PC-9 (cell line): ENCODE results near the gene SOX1. TPM values are rescaled to one million over a fixed set of nuclear protein-coding genes. Genes with fewer than 3 reads are reported as not detected.

Source experiments
- BruUV-seq: library from RNA; stranded (reverse); fragments of 400-500 nt; replicated peaks from 2 replicates; lab custom pipeline; 2021; lab: Mats Ljungman, UMichigan
- CTCF ChIA-PET: fragments of 300-600 bp; sonication (Branson Sonifier 250); formaldehyde crosslinking; loops from one replicate; lab custom pipeline; 2022; ENCODE audit warnings: antibody characterized with exemption; lab: Charles Lee
- POLR2A ChIA-PET: fragments of 300-600 bp; sonication (Branson Sonifier 250); formaldehyde crosslinking; loops from one replicate; lab custom pipeline; 2022; ENCODE audit warnings: antibody characterized with exemption; ENCODE audit not compliant: unreplicated experiment; lab: Charles Lee
- DNase-seq, 2 experiments: peaks; one replicate each; pipeline versions ENCODE4 v3.0.0 to v3.0.0-alpha.2; 2015 to 2022; ENCODE audit warnings: mixed read lengths in 1 of 2
- H2AFZ ChIP-seq: fragments of 200-600 bp; sonication (generic); 2 replicates; pipeline ENCODE4 v1.8.1; 2017; ENCODE audit warnings: antibody characterized with exemption
- H3F3A ChIP-seq: fragments of 200-600 bp; sonication (generic); 2 replicates; pipeline ENCODE4 v1.8.1; 2017; ENCODE audit warnings: antibody characterized with exemption, mild to moderate bottlenecking, low read depth; ENCODE audit not compliant: insufficient read depth
- H3K27ac ChIP-seq: fragments of 200-600 bp; sonication (generic); 2 replicates; pipeline ENCODE4 v1.6.1; 2016; ENCODE audit warnings: mixed run types
- H3K27me3 ChIP-seq: fragments of 200-600 bp; sonication (generic); 2 replicates; pipeline ENCODE4 v1.6.1; 2016; ENCODE audit warnings: low read depth, mixed run types; ENCODE audit not compliant: insufficient read depth
- H3K36me3 ChIP-seq: fragments of 200-600 bp; sonication (generic); 2 replicates; pipeline ENCODE4 v1.6.1; 2016; ENCODE audit warnings: low read depth, mixed run types
- H3K4me1 ChIP-seq: fragments of 200-600 bp; sonication (generic); replicated peaks from 2 replicates; pipeline ENCODE4 v1.6.1; 2016; ENCODE audit warnings: mixed run types; ENCODE audit not compliant: insufficient read depth
- H3K4me2 ChIP-seq: fragments of 200-600 bp; sonication (generic); 2 replicates; pipeline ENCODE4 v1.6.1; 2017; ENCODE audit warnings: mixed run types
- H3K4me3 ChIP-seq: fragments of 200-600 bp; sonication (generic); 2 replicates; pipeline ENCODE4 v1.6.1; 2016; ENCODE audit warnings: mixed run types
- H3K79me2 ChIP-seq: fragments of 200-600 bp; sonication (generic); 2 replicates; pipeline ENCODE4 v1.6.1; 2017; ENCODE audit warnings: low read depth, mixed run types
- H3K9me2 ChIP-seq: fragments of 200-600 bp; sonication (generic); 2 replicates; pipeline ENCODE4 v1.8.1; 2017; ENCODE audit warnings: mild to moderate bottlenecking; ENCODE audit not compliant: insufficient read depth
- H3K9me3 ChIP-seq: fragments of 200-600 bp; sonication (generic); 2 replicates; pipeline ENCODE4 v1.8.1; 2016; ENCODE audit warnings: low read depth; ENCODE audit not compliant: insufficient read depth
- H4K20me1 ChIP-seq: fragments of 200-600 bp; sonication (generic); 2 replicates; pipeline ENCODE4 v1.8.1; 2017; ENCODE audit not compliant: insufficient read depth
- EZH2 ChIP-seq: fragments of 200-600 bp; sonication (generic); IDR thresholded peaks from 2 replicates; pipeline ENCODE4 v1.8.0; 2017; ENCODE audit warnings: antibody characterized with exemption, low read depth
- intact Hi-C: fragments of 100-400 bp; cut with micrococcal nuclease; formaldehyde crosslinking; loops from one replicate; pipeline ENCODE4 v1.10.0; 2022; ENCODE audit not compliant: unreplicated experiment
- total RNA-seq: library from RNA; stranded (reverse); gene quantifications from 2 replicates; pipeline ENCODE4 v1.2.3, GENCODE V29; 2021
- TF ChIP-seq, protein P1 (sequence below): fragments of 200-600 bp; sonication (generic); conservative IDR thresholded peaks from 2 replicates; pipeline ENCODE4 v1.6.1; 2017; ENCODE audit warnings: mixed run types, antibody characterized with exemption, mild to moderate bottlenecking, moderate library complexity

Gene SOX1
- total RNA-seq, 1 experiment from 2014 or later: not detected

DNA sequence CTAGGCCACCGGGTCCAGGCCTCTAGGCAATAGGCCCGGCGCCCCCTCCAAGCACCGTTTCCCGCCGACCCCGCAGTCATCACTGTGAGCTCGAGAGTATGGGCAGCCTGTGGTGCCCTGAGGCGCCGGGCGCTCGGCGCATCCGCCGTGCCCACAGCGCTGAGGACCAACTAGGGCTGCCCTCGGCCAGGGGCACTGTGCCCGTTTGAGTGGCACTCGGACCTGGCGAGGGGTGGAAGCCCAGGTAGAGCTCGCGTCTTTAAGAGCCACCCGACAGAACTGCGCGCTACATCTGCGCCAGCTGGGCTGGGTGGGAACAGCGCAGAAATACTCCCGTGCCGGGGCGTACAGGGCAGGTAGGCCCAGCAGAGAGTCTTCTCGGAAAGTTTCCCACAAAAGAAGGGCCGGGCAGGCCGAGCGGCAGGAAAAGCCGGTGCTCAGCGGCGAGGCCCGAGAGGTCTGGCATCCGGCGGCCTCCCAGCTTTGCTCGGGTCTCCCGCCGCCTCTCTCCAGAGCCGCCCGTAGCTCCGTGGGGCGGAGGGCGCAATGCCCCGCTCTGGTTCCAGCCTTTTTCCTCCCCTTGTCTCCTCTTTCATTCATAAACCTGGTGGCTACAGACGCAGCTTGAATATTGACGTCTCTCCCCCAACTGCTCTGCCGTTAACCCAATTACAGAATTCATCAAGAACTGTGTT lies 5.4 kb upstream of the SOX1 start:
- H3K36me3 ChIP-seq: no peaks in the 10 kb centered on the region
- CTCF ChIA-PET: no interaction called here
- intact Hi-C loops: no loop called here
- H3F3A ChIP-seq: no peaks in the 10 kb centered on the region
- H3K27me3 ChIP-seq: peaks cover 73% of the 10 kb centered on the region
- H3K4me2 ChIP-seq: no peak overlapping the region
- H3K9me2 ChIP-seq: no peaks in the 10 kb centered on the region
- TF ChIP-seq, protein P1, sequence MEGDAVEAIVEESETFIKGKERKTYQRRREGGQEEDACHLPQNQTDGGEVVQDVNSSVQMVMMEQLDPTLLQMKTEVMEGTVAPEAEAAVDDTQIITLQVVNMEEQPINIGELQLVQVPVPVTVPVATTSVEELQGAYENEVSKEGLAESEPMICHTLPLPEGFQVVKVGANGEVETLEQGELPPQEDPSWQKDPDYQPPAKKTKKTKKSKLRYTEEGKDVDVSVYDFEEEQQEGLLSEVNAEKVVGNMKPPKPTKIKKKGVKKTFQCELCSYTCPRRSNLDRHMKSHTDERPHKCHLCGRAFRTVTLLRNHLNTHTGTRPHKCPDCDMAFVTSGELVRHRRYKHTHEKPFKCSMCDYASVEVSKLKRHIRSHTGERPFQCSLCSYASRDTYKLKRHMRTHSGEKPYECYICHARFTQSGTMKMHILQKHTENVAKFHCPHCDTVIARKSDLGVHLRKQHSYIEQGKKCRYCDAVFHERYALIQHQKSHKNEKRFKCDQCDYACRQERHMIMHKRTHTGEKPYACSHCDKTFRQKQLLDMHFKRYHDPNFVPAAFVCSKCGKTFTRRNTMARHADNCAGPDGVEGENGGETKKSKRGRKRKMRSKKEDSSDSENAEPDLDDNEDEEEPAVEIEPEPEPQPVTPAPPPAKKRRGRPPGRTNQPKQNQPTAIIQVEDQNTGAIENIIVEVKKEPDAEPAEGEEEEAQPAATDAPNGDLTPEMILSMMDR: no peak
- no peak for TF ChIP-seq EZH2
- H4K20me1 ChIP-seq: no peaks in the 10 kb centered on the region
- H3K9me3 ChIP-seq: no peaks in the 10 kb centered on the region
- BruUV-seq: no TSS peak
- no peak overlapping the region for H2AFZ ChIP-seq
- DNase-seq: no peak
- no peak overlapping the region for H3K4me3 ChIP-seq
- H3K79me2 ChIP-seq: no peaks in the 10 kb centered on the region
- POLR2A ChIA-PET: no interaction called here
- H3K4me1 ChIP-seq: no peaks in the 10 kb centered on the region
- H3K27ac ChIP-seq: no peak overlapping the region

DNA sequence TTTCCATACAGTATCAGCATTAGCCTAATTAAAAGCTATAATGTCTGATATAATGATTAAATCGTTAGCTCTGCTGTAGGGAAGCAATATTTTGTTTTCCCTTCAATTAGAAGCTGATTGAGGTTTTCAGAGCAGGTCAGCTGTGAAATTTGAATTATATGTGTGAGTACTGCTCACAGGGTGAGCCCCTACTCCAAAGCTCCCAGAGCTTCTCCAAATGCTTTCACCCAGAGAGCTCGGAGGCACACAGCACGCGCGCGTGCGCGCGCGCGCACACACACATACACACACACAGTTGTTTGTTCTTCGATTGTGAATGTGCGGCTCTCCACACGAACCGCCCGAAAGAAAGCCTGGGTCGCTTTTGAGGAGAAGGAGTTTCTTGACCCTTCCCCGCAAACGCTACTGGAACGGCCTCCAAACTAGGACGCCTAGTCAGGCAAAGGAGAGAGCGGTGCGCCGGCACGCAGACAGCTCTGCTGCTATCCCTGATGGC lies 4.8 kb upstream of the SOX1 start:
- CTCF ChIA-PET: no interaction called here
- Histone ChIP-seq H3K27ac (no peak overlapping the region), H3F3A (no peaks in the 10 kb centered on the region), H3K27me3 (peaks cover 73% of the 10 kb centered on the region), H3K4me1 (no peaks in the 10 kb centered on the region), H3K9me3 (no peaks in the 10 kb centered on the region), H3K4me2 (no peak overlapping the region), H3K9me2 (no peaks in the 10 kb centered on the region), H3K36me3 (no peaks in the 10 kb centered on the region), H2AFZ (no peak overlapping the region), H4K20me1 (no peaks in the 10 kb centered on the region), H3K4me3 (no peak overlapping the region), H3K79me2 (no peaks in the 10 kb centered on the region)
- TF ChIP-seq, protein P1: no peak
- TF ChIP-seq EZH2: no peak
- no peak for DNase-seq
- POLR2A ChIA-PET: no interaction called here
- BruUV-seq: no TSS peak
- intact Hi-C loops: no loop called here

DNA sequence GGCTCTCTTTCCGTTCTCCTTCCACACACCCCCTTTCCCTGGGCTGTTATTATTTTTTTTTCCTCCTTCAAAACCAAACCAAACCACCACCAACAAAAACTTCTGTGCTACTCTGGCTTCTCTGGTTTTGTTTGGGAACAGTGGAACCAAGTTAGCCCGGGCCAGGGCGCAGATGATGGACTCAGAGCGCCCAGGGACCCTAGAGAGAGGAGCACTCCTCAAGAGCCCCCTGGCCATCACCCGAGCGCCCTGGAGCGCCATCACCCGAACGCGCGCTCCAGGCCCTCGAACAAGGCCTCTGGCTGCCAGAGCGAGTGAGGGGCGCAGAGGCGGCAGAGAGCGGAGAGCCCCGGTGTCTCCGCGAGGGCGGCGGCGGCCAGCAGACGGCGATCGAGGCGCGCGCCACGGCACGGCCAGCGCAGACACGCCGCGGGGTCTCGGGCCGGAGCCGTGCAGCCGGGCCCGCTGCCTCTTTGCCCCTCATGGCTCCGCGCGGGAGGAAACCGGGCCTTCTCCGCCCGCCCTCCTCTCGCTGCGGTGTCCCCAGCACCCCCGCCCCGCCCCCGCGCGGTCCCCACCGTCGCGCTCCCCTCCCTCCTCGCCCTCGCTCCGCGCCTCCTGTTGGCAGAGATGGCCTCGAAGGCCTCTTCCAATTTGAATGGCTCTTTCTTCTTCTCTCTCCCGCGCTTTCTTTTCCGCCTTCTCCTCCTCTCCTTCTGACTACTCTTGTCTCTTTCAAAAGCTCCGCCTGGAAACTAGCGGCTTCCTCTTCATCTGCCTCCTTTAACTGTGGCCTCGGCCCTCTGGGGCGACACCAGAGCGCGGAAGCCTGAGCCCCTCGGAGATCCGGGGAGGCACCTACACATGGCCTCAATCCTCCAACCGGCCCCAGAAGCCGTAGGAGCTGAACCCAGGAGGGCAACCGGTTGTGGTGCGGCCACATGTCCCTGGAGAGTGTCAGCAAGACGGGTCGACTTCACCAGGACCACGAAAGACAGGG lies 4.1 kb upstream of the SOX1 start:
- intact Hi-C loops: no loop called here
- Histone ChIP-seq H3K4me3 (no peak overlapping the region), H3K9me3 (no peaks in the 10 kb centered on the region), H3K27ac (no peak overlapping the region), H4K20me1 (no peaks in the 10 kb centered on the region), H3K27me3 (peaks cover 71% of the 10 kb centered on the region), H2AFZ (no peak overlapping the region), H3K4me2 (no peak overlapping the region), H3F3A (no peaks in the 10 kb centered on the region), H3K36me3 (no peaks in the 10 kb centered on the region), H3K9me2 (no peaks in the 10 kb centered on the region), H3K4me1 (no peaks in the 10 kb centered on the region), H3K79me2 (no peaks in the 10 kb centered on the region)
- DNase-seq: no peak
- BruUV-seq: no TSS peak
- TF ChIP-seq, protein P1: no peak
- TF ChIP-seq EZH2: no peak
- CTCF ChIA-PET: no interaction called here
- POLR2A ChIA-PET: no interaction called here
